Stimulated activated CD8-positive, alpha-beta memory T cell treated with anti-CD3 and anti-CD28 coated beads, Interleukin-15, amount 100 ng/mL, for 24 hours (primary cell): ENCODE results near the gene SLC24A3.

Experiments
- DNase-seq: peaks from one replicate; pipeline ENCODE4 v3.0.0-alpha.2; 2020; ENCODE audit warnings: low read depth

The SLC24A3 gene

GRCh38 chr20:19392344-19393130 is 180.1 kb downstream of the SLC24A3 start:
- DNase-seq = no peak

GRCh38 chr20:19396460-19397081 is 184.1 kb downstream of the SLC24A3 start:
- DNase-seq = no peak

GRCh38 chr20:19397226-19397625 is 184.8 kb downstream of the SLC24A3 start:
- no peak for DNase-seq

- DNase-seq = no peak
Measured at GRCh38 chr20:19397666-19398065, 185.2 kb downstream of the SLC24A3 start.

- no peak for DNase-seq
Measured at GRCh38 chr20:19401096-19401495, 188.7 kb downstream of the SLC24A3 start.

- DNase-seq = no peak
Measured at GRCh38 chr20:19403549-19403948, 191.1 kb downstream of the SLC24A3 start.

- DNase-seq = no peak
Measured at GRCh38 chr20:19404826-19405225, 192.4 kb downstream of the SLC24A3 start.

- no peak for DNase-seq
Measured at GRCh38 chr20:19405958-19406357, 193.5 kb downstream of the SLC24A3 start.

GRCh38 chr20:19406381-19406780 is 193.9 kb downstream of the SLC24A3 start:
- DNase-seq = no peak

- DNase-seq = no peak
Measured at GRCh38 chr20:19407196-19407595, 194.8 kb downstream of the SLC24A3 start.

- no peak for DNase-seq
Measured at GRCh38 chr20:19407736-19408135, 195.3 kb downstream of the SLC24A3 start.

- DNase-seq = no peak
Measured at GRCh38 chr20:19408971-19409370, 196.5 kb downstream of the SLC24A3 start.

- no peak for DNase-seq
Measured at GRCh38 chr20:19411811-19412210, 199.4 kb downstream of the SLC24A3 start.

- DNase-seq = no peak
Measured at GRCh38 chr20:19412254-19412653, 199.8 kb downstream of the SLC24A3 start.

- no peak for DNase-seq
Measured at GRCh38 chr20:19414600-19414999, 202.2 kb downstream of the SLC24A3 start.

- DNase-seq = no peak
Measured at GRCh38 chr20:19415786-19416185, 203.3 kb downstream of the SLC24A3 start.

GRCh38 chr20:19416627-19417026 is 204.2 kb downstream of the SLC24A3 start:
- DNase-seq = no peak

GRCh38 chr20:19419396-19419795 is 207.0 kb downstream of the SLC24A3 start:
- no peak for DNase-seq

- no peak for DNase-seq
Measured at GRCh38 chr20:19423097-19423899, 210.9 kb downstream of the SLC24A3 start.

GRCh38 chr20:19423900-19424620 is 211.6 kb downstream of the SLC24A3 start:
- DNase-seq = no peak

- DNase-seq = no peak
Measured at GRCh38 chr20:19426356-19426755, 213.9 kb downstream of the SLC24A3 start.

GRCh38 chr20:19427480-19427879 is 215.0 kb downstream of the SLC24A3 start:
- DNase-seq = no peak
